ENCODE data around the gene PCDHB8. TPM values are rescaled to one million over a fixed set of nuclear protein-coding genes. Genes with fewer than 3 reads are reported as not detected.
"Not testable (repeated sequence)": the region's sequence is repeated elsewhere in the genome, so short reads cannot be mapped to it uniquely, and the experiment has no call there.

PCDHB8 gene
- total and polyA plus RNA-seq, 2 donors = 0.05 TPM

GRCh38 chr5:141215504-141215903 lies 37.9 kb downstream of the PCDHB8 start:
- H3K9me3 ChIP-seq (ENCODE audit: control insufficient read depth in 2 of 2, insufficient read depth in 1 of 2, low read length in 1 of 2); H3K4me3 ChIP-seq (ENCODE audit: low read length in 2 of 2); H3K27ac ChIP-seq (ENCODE audit: low read depth in 1 of 2, low read length in 1 of 2); H3K36me3 ChIP-seq (ENCODE audit: control insufficient read depth in 2 of 2, insufficient read depth in 2 of 2, low read length in 1 of 2); H3K4me1 ChIP-seq (ENCODE audit: control insufficient read depth in 2 of 2, insufficient read depth in 2 of 2, low read length in 2 of 2); DNase-seq (ENCODE audit: low read depth in 6 of 9, low spot score in 9 of 9): not testable (repeated sequence)
- H3K27me3 ChIP-seq (ENCODE audit: control insufficient read depth in 2 of 2, insufficient read depth in 1 of 2, low read length in 1 of 2) = peaks cover 0 to 28% of the 10 kb centered on the region in 2 donors
- WGBS = 52% methylated on average over 35 of the region's 40 CpGs

- peaks cover 0 to 24% of the 10 kb centered on the region in 2 donors for H3K27me3 ChIP-seq (ENCODE audit: control insufficient read depth in 2 of 2, insufficient read depth in 1 of 2, low read length in 1 of 2)
- 41% methylated on average over 18 of the region's 26 CpGs for WGBS
- not testable (repeated sequence) for H3K4me3 ChIP-seq (ENCODE audit: low read length in 2 of 2); H3K4me1 ChIP-seq (ENCODE audit: control insufficient read depth in 2 of 2, insufficient read depth in 2 of 2, low read length in 2 of 2); H3K9me3 ChIP-seq (ENCODE audit: control insufficient read depth in 2 of 2, insufficient read depth in 1 of 2, low read length in 1 of 2); DNase-seq (ENCODE audit: low read depth in 6 of 9, low spot score in 9 of 9); H3K36me3 ChIP-seq (ENCODE audit: control insufficient read depth in 2 of 2, insufficient read depth in 2 of 2, low read length in 1 of 2); H3K27ac ChIP-seq (ENCODE audit: low read depth in 1 of 2, low read length in 1 of 2)
These were observed 38.4 kb downstream of the PCDHB8 start for GRCh38 chr5:141216035-141216434.

- Histone ChIP-seq H3K9me3 (ENCODE audit: control insufficient read depth in 2 of 2, insufficient read depth in 1 of 2, low read length in 1 of 2) (peaks cover 0 to 4% of the 10 kb centered on the region in 2 donors), H3K27me3 (ENCODE audit: control insufficient read depth in 2 of 2, insufficient read depth in 1 of 2, low read length in 1 of 2) (peaks cover 0 to 31% of the 10 kb centered on the region in 2 donors), H3K4me3 (ENCODE audit: low read length in 2 of 2) (no peak within 1 kb of the TSS), H3K36me3 (ENCODE audit: control insufficient read depth in 2 of 2, insufficient read depth in 2 of 2, low read length in 1 of 2) (no peaks in the 10 kb centered on the region), H3K27ac (ENCODE audit: low read depth in 1 of 2, low read length in 1 of 2) (no peak within 1 kb of the TSS), H3K4me1 (ENCODE audit: control insufficient read depth in 2 of 2, insufficient read depth in 2 of 2, low read length in 2 of 2) (no peaks in the 10 kb centered on the region)
- peak in 3 of 9 donors; percentile 2 to 29 (median 6) for DNase-seq (ENCODE audit: low read depth in 6 of 9, low spot score in 9 of 9)
- 29% methylated on average over 15 of the region's 15 CpGs for WGBS
These were observed 45.7 kb downstream of the PCDHB8 start, which contains the start of gene PCDHB14 for GRCh38 chr5:141223112-141223783. TSS of gene PCDHB14 (plus strand) at chr5:141223343. CDS start at chr5:141223506, 163 bp downstream.

- H3K36me3 ChIP-seq (ENCODE audit: control insufficient read depth in 2 of 2, insufficient read depth in 2 of 2, low read length in 1 of 2); DNase-seq (ENCODE audit: low read depth in 6 of 9, low spot score in 9 of 9); H3K4me3 ChIP-seq (ENCODE audit: low read length in 2 of 2); H3K9me3 ChIP-seq (ENCODE audit: control insufficient read depth in 2 of 2, insufficient read depth in 1 of 2, low read length in 1 of 2); H3K4me1 ChIP-seq (ENCODE audit: control insufficient read depth in 2 of 2, insufficient read depth in 2 of 2, low read length in 2 of 2); H3K27ac ChIP-seq (ENCODE audit: low read depth in 1 of 2, low read length in 1 of 2): not testable (repeated sequence)
- WGBS = 35% methylated on average over 35 of the region's 40 CpGs
- H3K27me3 ChIP-seq (ENCODE audit: control insufficient read depth in 2 of 2, insufficient read depth in 1 of 2, low read length in 1 of 2) = peaks cover 0 to 29% of the 10 kb centered on the region in 2 donors
These were observed 47.3 kb downstream of the PCDHB8 start for GRCh38 chr5:141224844-141225243.

GRCh38 chr5:141225421-141225820 lies 47.8 kb downstream of the PCDHB8 start:
- 43% methylated on average over 23 of the region's 30 CpGs for WGBS
- not testable (repeated sequence) for H3K4me1 ChIP-seq (ENCODE audit: control insufficient read depth in 2 of 2, insufficient read depth in 2 of 2, low read length in 2 of 2); H3K36me3 ChIP-seq (ENCODE audit: control insufficient read depth in 2 of 2, insufficient read depth in 2 of 2, low read length in 1 of 2); H3K9me3 ChIP-seq (ENCODE audit: control insufficient read depth in 2 of 2, insufficient read depth in 1 of 2, low read length in 1 of 2); H3K27ac ChIP-seq (ENCODE audit: low read depth in 1 of 2, low read length in 1 of 2); DNase-seq (ENCODE audit: low read depth in 6 of 9, low spot score in 9 of 9); H3K4me3 ChIP-seq (ENCODE audit: low read length in 2 of 2)
- H3K27me3 ChIP-seq (ENCODE audit: control insufficient read depth in 2 of 2, insufficient read depth in 1 of 2, low read length in 1 of 2) = peaks cover 0 to 29% of the 10 kb centered on the region in 2 donors

Other genes starting within 250 kb of the PCDHB8 start
Only the 30 nearest of the 36 such genes appear.
- gene PCDHAC2, start 211.3 kb upstream of the PCDHB8 start, total RNA-seq = 0.38 TPM
- 0.02 TPM for gene PCDHAC2, start 211.3 kb upstream of the PCDHB8 start, polyA plus RNA-seq
- 0.05 TPM for gene PCDHB1, start 126.4 kb upstream of the PCDHB8 start, total RNA-seq
- 0.02 TPM for gene PCDHB1, start 126.4 kb upstream of the PCDHB8 start, polyA plus RNA-seq
- 0.24 TPM for gene PCDHB2, start 83.2 kb upstream of the PCDHB8 start, total RNA-seq
- 0.39 TPM for gene PCDHB2, start 83.2 kb upstream of the PCDHB8 start, polyA plus RNA-seq
- 0.09 TPM for gene PCDHB3, start 77.3 kb upstream of the PCDHB8 start, total RNA-seq
- 0.11 TPM for gene PCDHB3, start 77.3 kb upstream of the PCDHB8 start, polyA plus RNA-seq
- 0.09 TPM for gene PCDHB4, start 56.0 kb upstream of the PCDHB8 start, total RNA-seq
- 0.34 TPM for gene PCDHB4, start 56.0 kb upstream of the PCDHB8 start, polyA plus RNA-seq
- 0.38 TPM for gene PCDHB5, start 42.6 kb upstream of the PCDHB8 start, total RNA-seq
- 1.0 TPM for gene PCDHB5, start 42.6 kb upstream of the PCDHB8 start, polyA plus RNA-seq
- gene PCDHB6, start 27.7 kb upstream of the PCDHB8 start, total RNA-seq = 0.09 TPM
- 0.23 TPM for gene PCDHB6, start 27.7 kb upstream of the PCDHB8 start, polyA plus RNA-seq
- 0.14 TPM for gene PCDHB7, start 5.1 kb upstream of the PCDHB8 start, total RNA-seq
- 0.11 TPM for gene PCDHB7, start 5.1 kb upstream of the PCDHB8 start, polyA plus RNA-seq
- 0.14 TPM for gene PCDHB16, start 4.6 kb downstream of the PCDHB8 start, total RNA-seq
- 0.27 TPM for gene PCDHB16, start 4.6 kb downstream of the PCDHB8 start, polyA plus RNA-seq
- 0.19 TPM for gene PCDHB9, start 9.4 kb downstream of the PCDHB8 start, total RNA-seq
- gene PCDHB9, start 9.4 kb downstream of the PCDHB8 start, polyA plus RNA-seq = 0.16 TPM
- 0.19 TPM for gene PCDHB10, start 14.6 kb downstream of the PCDHB8 start, total RNA-seq
- 0.23 TPM for gene PCDHB10, start 14.6 kb downstream of the PCDHB8 start, polyA plus RNA-seq
- gene PCDHB11, start 21.8 kb downstream of the PCDHB8 start, total RNA-seq = 0.24 TPM
- 0.37 TPM for gene PCDHB11, start 21.8 kb downstream of the PCDHB8 start, polyA plus RNA-seq
- 0.19 TPM for gene PCDHB12, start 30.9 kb downstream of the PCDHB8 start, total RNA-seq
- 0.18 TPM for gene PCDHB12, start 30.9 kb downstream of the PCDHB8 start, polyA plus RNA-seq
- gene PCDHB13, start 36.1 kb downstream of the PCDHB8 start, total RNA-seq = 0.14 TPM
- gene PCDHB13, start 36.1 kb downstream of the PCDHB8 start, polyA plus RNA-seq = 0.27 TPM
- 0.38 TPM for gene PCDHB14, start 45.6 kb downstream of the PCDHB8 start, total RNA-seq
- gene PCDHB14, start 45.6 kb downstream of the PCDHB8 start, polyA plus RNA-seq = 0.87 TPM
- gene PCDHB15, start 67.6 kb downstream of the PCDHB8 start, total RNA-seq = 0.33 TPM
- gene PCDHB15, start 67.6 kb downstream of the PCDHB8 start, polyA plus RNA-seq = 0.66 TPM
- 0.09 TPM for gene SLC25A2, start 126.3 kb downstream of the PCDHB8 start, total RNA-seq
- 0.16 TPM for gene SLC25A2, start 126.3 kb downstream of the PCDHB8 start, polyA plus RNA-seq
- gene TAF7, start 143.0 kb downstream of the PCDHB8 start, total RNA-seq = 138 TPM
- gene TAF7, start 143.0 kb downstream of the PCDHB8 start, polyA plus RNA-seq = 174 TPM
- gene PCDHGA1, start 152.7 kb downstream of the PCDHB8 start, total RNA-seq = 0.09 TPM
- gene PCDHGA1, start 152.7 kb downstream of the PCDHB8 start, polyA plus RNA-seq = 0.16 TPM
- 0.19 TPM for gene PCDHGA2, start 161.0 kb downstream of the PCDHB8 start, total RNA-seq
- 0.46 TPM for gene PCDHGA2, start 161.0 kb downstream of the PCDHB8 start, polyA plus RNA-seq
- 0.19 TPM for gene PCDHGA3, start 166.0 kb downstream of the PCDHB8 start, total RNA-seq
- gene PCDHGA3, start 166.0 kb downstream of the PCDHB8 start, polyA plus RNA-seq = 0.11 TPM
- 0.14 TPM for gene PCDHGB1, start 172.3 kb downstream of the PCDHB8 start, total RNA-seq
- 0.11 TPM for gene PCDHGB1, start 172.3 kb downstream of the PCDHB8 start, polyA plus RNA-seq
- gene PCDHGA4, start 177.2 kb downstream of the PCDHB8 start, total RNA-seq = 0.19 TPM
- 0.11 TPM for gene PCDHGA4, start 177.2 kb downstream of the PCDHB8 start, polyA plus RNA-seq
- gene PCDHGB2, start 182.2 kb downstream of the PCDHB8 start, total RNA-seq = 0.28 TPM
- gene PCDHGB2, start 182.2 kb downstream of the PCDHB8 start, polyA plus RNA-seq = 0.21 TPM
- 0.19 TPM for gene PCDHGA5, start 186.4 kb downstream of the PCDHB8 start, total RNA-seq
- 0.18 TPM for gene PCDHGA5, start 186.4 kb downstream of the PCDHB8 start, polyA plus RNA-seq
- gene PCDHGB3, start 192.5 kb downstream of the PCDHB8 start, total RNA-seq = 0.33 TPM
- gene PCDHGB3, start 192.5 kb downstream of the PCDHB8 start, polyA plus RNA-seq = 0.14 TPM
- gene PCDHGA6, start 196.1 kb downstream of the PCDHB8 start, total RNA-seq = 0.47 TPM
- 1.2 TPM for gene PCDHGA6, start 196.1 kb downstream of the PCDHB8 start, polyA plus RNA-seq
- gene PCDHGA7, start 205.0 kb downstream of the PCDHB8 start, total RNA-seq = 0.28 TPM
- 0.46 TPM for gene PCDHGA7, start 205.0 kb downstream of the PCDHB8 start, polyA plus RNA-seq
- gene PCDHGB4, start 209.9 kb downstream of the PCDHB8 start, total RNA-seq = 1.0 TPM
- 1.6 TPM for gene PCDHGB4, start 209.9 kb downstream of the PCDHB8 start, polyA plus RNA-seq
- gene PCDHGA8, start 214.8 kb downstream of the PCDHB8 start, total RNA-seq = 0.19 TPM
- gene PCDHGA8, start 214.8 kb downstream of the PCDHB8 start, polyA plus RNA-seq = 0.18 TPM

Data from thymus (tissue), 11 donors.